Keratinocyte (primary cell): ENCODE measurements around the gene DUSP22.

ENCODE experiments used
- CTCF ChIP-seq, 3 experiments: IDR thresholded peaks in 1 of 3; conservative IDR thresholded peaks in 1 of 3; optimal IDR thresholded peaks in 1 of 3; 2 replicates in 2 of 3; 3 replicates in 1 of 3; pipeline versions ENCODE3 to v1.5.1; 2011; ENCODE audit warnings: low read length in 3 of 3, mild to moderate bottlenecking in 3 of 3, moderate library complexity in 2 of 3, control low read depth in 1 of 3, inconsistent platforms in 1 of 3; ENCODE audit not compliant: insufficient read depth in 2 of 3; ENCODE audit errors: extremely low read depth in 1 of 3
- EZH2 ChIP-seq: IDR thresholded peaks from one replicate; pipeline ENCODE4 v1.6.1; 2012; ENCODE audit warnings: inconsistent platforms, mild to moderate bottlenecking, low read length, moderate library complexity

- TF ChIP-seq CTCF (optimal IDR thresholded peaks at IDR 0.05 in 1 of 3, IDR thresholded peaks at IDR 0.05 in 1 of 3, conservative IDR thresholded peaks at IDR 0.05 in 1 of 3; ENCODE audit: extremely low read depth in 1 of 3, insufficient read depth in 2 of 3, low read length in 3 of 3) (no peak), EZH2 (no peak)
Measured at GRCh38 chr6:333379-334002, 41.2 kb downstream of the DUSP22 start.
